DND-41 (cell line): ENCODE measurements around the gene TAOK1.

Experiments used
- EZH2 ChIP-seq: IDR thresholded peaks from 3 replicates; pipeline ENCODE4 v1.6.1; 2012; ENCODE audit warnings: borderline replicate concordance, low read depth, mild to moderate bottlenecking, moderate library complexity, low read length, inconsistent platforms; ENCODE audit not compliant: severe bottlenecking
- TF ChIP-seq, protein P1 (sequence below): IDR thresholded peaks from 2 replicates; pipeline ENCODE4 v1.5.1; 2012; ENCODE audit warnings: borderline replicate concordance, low read length, moderate library complexity, mild to moderate bottlenecking; ENCODE audit not compliant: poor library complexity, severe bottlenecking; ENCODE audit errors: extremely low read depth

- TF ChIP-seq EZH2 = no peak
- TF ChIP-seq, protein P1, sequence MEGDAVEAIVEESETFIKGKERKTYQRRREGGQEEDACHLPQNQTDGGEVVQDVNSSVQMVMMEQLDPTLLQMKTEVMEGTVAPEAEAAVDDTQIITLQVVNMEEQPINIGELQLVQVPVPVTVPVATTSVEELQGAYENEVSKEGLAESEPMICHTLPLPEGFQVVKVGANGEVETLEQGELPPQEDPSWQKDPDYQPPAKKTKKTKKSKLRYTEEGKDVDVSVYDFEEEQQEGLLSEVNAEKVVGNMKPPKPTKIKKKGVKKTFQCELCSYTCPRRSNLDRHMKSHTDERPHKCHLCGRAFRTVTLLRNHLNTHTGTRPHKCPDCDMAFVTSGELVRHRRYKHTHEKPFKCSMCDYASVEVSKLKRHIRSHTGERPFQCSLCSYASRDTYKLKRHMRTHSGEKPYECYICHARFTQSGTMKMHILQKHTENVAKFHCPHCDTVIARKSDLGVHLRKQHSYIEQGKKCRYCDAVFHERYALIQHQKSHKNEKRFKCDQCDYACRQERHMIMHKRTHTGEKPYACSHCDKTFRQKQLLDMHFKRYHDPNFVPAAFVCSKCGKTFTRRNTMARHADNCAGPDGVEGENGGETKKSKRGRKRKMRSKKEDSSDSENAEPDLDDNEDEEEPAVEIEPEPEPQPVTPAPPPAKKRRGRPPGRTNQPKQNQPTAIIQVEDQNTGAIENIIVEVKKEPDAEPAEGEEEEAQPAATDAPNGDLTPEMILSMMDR = peak; percentile 42
Observed at GRCh38 chr17:29585080-29585751, 195.1 kb downstream of the TAOK1 start.
